ENCODE measurements around the gene BLZF1.

DNA sequence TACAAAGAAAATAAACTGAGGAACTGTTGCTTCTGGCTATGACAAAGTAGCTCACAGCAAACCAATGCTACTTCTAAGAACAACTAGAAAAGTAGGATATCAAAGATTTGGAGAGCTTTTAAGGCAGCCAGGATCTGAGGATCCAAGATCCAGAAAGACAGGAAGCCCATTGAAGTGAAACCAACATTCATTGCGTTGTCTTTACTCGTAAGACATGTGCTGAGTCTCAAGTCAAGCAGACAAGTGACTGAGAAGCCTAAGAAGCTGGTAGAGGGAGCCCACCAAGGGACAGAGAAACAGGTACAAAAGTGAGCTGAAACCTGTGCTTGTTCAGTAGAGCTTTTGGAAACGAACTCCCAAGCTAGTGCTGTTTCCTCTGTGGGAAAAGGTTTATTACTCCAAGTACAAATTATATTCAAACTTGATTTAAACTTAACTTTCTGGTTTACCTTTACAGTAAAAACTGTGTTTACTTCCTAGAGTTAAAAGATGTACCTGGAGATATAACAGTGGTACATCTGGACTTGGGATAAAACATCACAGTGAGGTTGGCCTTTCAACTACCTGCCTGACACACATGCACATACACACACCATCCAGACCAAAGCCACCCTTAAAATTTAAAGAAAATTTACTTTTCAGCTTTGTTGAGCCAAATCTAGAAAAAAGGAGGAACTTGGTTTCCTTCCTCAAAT, 41.6 kb upstream of the BLZF1 start:
- TF ChIP-seq, protein P1, sequence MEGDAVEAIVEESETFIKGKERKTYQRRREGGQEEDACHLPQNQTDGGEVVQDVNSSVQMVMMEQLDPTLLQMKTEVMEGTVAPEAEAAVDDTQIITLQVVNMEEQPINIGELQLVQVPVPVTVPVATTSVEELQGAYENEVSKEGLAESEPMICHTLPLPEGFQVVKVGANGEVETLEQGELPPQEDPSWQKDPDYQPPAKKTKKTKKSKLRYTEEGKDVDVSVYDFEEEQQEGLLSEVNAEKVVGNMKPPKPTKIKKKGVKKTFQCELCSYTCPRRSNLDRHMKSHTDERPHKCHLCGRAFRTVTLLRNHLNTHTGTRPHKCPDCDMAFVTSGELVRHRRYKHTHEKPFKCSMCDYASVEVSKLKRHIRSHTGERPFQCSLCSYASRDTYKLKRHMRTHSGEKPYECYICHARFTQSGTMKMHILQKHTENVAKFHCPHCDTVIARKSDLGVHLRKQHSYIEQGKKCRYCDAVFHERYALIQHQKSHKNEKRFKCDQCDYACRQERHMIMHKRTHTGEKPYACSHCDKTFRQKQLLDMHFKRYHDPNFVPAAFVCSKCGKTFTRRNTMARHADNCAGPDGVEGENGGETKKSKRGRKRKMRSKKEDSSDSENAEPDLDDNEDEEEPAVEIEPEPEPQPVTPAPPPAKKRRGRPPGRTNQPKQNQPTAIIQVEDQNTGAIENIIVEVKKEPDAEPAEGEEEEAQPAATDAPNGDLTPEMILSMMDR (IDR thresholded peaks at IDR 0.05), result no peak
- TF ChIP-seq EZH2 (IDR thresholded peaks at IDR 0.05; ENCODE audit: borderline replicate concordance, insufficient read depth, low read depth, low read length, poor library complexity, severe bottlenecking), result no peak
